Raji (cell line): ENCODE measurements around the gene PATJ.

Experiments
- POLR2A ChIP-seq: IDR thresholded peaks from 2 replicates; pipeline ENCODE4 v1.6.1; 2011; ENCODE audit warnings: low read depth, low read length, control low read depth; ENCODE audit not compliant: insufficient read depth

The PATJ gene

DNA sequence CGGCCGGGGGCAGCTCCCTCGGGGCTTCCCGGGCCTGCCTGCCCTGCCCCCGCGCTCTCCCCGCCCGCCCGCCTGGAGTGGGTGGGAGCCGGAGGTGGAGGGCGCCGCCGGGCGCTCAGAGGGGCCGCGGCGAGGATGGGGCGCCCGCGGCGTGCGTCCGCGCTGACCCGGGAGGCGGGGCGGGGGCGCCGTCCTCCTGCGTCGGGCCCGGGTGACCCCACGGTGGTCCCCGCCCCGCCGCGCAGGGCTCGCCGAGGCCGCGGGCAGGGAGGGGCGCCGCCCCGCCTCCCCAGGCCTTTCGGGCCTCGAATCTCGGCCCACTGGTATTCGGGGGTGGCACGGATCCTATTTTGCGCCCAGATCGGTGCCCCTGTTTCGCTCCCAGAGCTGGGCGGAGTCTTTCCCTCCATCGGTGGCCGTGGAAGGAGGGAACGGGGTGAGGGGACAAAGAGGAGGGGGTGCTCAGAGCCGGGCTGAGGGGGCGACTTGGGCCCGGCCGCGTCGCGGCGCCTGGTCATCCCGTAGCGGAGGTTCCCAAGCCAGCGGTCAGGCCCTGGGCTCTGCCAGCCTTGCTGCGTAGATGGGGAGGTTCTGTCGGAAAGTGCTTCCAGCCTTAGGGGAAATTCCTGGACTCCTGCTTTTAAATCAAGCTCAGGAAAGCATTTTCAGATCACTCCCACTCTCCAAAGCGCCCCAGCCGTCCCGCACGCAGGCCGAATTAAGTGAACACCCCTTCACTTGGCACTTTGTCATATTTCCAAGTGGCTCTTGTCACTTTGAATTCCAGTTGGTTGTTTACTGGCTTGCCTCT, 545 bp downstream of the PATJ start:
- no peak for TF ChIP-seq POLR2A

- no peak for TF ChIP-seq POLR2A
Observed at GRCh38 chr1:61743431-61743705, 1.1 kb downstream of the PATJ start.

DNA sequence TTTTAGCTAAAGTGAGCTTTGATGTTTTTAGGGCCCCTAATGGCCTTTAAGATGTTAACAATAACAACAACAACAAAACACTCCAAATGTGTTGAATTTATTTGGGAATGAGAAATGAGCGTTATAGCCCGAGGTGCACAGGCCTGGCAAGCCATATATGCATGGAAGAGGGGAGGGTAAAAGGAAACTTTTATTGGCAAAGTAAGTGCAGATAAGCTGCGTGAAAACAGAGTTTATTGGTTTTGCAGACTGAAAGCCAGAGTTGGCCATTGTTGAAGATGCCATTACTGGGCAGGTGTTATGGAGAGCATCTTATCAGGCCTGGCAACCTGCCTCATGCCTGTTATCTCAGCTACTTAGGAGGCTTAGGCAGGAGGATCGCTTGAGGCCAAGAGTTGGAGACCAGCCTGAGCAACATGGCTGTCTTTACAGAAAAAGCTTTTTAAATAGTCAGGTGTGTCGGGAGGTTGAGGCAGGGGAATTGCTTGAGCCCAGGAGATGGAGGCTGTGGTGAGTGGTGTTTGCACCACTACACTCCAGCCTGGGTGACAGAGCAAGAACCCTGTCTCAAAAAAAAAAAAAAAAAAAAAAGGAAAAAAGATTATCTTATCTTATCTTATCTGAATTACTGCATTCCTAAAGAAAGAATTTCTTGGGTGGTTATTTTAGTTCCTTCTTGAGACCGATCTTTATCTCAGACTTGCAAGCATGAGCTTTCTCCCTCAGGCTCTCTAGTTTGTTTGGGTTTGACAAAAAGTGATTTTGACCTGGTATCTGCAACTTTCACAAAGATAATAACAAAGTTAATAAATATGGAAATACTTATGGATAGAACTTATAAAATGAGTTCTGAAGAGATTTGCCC, 1.7 kb downstream of the PATJ start:
- no peak for TF ChIP-seq POLR2A

DNA sequence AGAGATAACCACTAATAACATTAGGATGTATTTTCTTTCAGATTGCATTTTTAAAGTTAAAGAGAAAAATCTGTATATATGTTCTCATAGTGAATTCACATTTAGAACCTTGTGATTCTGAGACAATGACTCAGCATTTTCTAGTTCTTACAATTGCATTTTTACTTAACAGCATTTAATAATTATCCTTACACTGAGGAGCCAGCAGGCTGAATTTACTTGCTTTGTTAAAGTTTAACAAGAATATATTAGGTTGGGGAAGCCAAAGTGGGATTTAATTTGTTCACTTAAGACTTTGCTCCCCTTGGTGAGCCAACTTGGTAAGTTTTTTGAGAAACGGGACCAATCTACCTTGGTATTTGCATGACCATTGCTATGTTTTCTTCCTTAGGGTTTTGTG, 4.5 kb downstream of the PATJ start:
- no peak for TF ChIP-seq POLR2A

GRCh38 chr1:61748566-61748965, 6.3 kb downstream of the PATJ start:
- TF ChIP-seq POLR2A = no peak

DNA sequence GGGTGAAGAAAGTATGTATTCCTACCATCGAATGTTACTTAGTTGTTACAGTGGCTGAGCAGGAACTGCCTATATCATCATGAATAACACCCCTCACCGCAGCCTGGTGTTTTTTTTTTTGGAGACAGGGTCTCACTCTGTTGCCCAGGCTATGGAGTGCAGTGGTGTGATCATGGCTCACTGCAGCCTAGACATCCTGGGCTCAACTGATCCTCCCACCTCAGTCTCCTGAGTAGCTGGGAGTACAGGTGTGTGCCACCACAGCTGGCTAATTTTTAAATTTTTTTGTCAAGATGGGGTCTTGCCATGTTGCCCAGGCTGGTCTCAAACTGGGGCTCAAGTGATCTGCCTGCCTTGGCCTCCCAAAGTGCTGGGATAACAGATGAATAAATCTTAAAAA, 7.3 kb downstream of the PATJ start:
- TF ChIP-seq POLR2A = no peak

DNA sequence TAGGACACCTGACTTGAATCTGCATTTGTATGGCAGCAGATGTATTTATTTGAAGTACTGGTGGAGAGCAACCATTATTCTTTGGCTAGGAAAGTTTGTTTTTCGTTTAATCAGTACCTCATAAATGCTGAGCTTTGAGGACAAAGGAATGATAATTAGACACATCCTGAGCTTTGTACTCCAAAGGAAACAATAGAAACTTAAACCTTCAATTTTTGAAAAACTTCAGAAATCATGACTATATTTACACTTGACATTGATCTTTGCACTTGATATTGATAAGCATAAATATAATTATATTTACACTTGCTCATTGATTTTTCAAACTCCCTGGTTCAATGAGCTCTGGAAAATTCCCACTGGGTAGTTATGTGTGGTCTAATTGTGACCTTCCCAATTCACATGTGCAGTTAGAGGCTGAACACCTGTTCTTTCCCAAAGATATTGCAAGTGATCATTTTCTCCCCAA, 10.7 kb downstream of the PATJ start:
- no peak for TF ChIP-seq POLR2A

GRCh38 chr1:61753998-61754508, 11.8 kb downstream of the PATJ start:
- TF ChIP-seq POLR2A = no peak

GRCh38 chr1:61754545-61754944, 12.3 kb downstream of the PATJ start:
- TF ChIP-seq POLR2A = no peak

- no peak for TF ChIP-seq POLR2A
Observed at GRCh38 chr1:61756773-61757172, 14.5 kb downstream of the PATJ start.

- TF ChIP-seq POLR2A = no peak
Observed at GRCh38 chr1:61757950-61758349, 15.7 kb downstream of the PATJ start.

GRCh38 chr1:61770131-61770530, 27.9 kb downstream of the PATJ start:
- TF ChIP-seq POLR2A = no peak

DNA sequence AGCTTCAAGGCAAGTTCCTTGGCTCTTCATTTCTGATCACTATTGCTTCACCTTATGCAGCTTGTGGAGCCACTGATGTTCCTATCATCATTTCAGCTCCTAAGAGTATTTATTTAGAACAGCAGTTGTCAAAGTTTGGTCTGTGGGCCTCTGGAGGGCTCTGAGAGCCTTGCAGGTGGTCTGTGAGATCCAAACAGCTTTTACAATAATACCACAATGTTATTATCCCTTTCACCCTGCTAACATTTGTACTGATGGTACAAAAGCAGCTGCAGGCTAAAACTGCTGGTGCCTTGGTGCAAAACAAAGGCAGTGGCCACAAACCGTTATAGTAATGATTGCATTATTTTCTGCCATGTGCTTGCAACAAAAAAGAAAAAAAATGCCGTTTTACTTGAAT, 33.8 kb downstream of the PATJ start:
- TF ChIP-seq POLR2A = no peak

DNA sequence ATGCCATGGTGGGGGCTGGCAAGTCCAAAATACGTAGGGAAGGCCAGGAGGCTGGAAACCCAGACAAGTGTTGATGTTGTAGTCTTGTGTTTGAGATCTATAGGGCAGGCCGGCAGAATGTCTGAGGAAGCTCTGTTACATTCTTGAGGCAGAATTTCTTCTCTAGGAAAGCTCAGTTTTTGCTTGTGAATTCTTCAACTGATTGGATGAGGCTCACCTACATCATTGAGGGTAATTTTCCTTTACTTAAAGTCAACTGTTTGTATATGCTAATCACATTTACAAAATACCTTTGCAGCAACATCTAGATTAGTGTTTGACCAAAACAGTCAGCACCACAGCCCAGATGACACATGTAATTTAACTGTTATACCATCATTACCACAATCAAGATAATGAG, 37.0 kb downstream of the PATJ start:
- no peak for TF ChIP-seq POLR2A

DNA sequence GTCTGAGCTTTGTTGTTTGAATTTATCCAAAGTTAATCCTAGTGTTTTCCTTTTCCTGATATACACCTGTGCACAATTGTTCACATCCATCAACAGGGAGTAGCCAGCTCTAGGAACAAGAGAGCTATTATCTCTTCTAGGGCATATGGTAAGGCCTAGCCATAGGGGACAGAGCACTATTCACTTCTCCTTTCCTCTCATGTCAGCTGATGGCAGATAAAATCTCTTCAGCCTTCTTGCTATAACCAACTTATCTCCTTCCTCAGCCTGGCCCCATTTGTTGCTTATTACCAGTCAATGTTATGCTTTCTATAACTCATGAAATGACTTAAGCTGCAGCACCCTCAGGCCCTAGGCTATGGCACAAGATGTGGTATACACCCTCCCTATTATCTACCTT, 38.9 kb downstream of the PATJ start:
- TF ChIP-seq POLR2A = no peak

- TF ChIP-seq POLR2A = no peak
Observed at GRCh38 chr1:61782771-61783170, 40.5 kb downstream of the PATJ start.

- TF ChIP-seq POLR2A = no peak
Observed at GRCh38 chr1:61784726-61785125, 42.4 kb downstream of the PATJ start.

DNA sequence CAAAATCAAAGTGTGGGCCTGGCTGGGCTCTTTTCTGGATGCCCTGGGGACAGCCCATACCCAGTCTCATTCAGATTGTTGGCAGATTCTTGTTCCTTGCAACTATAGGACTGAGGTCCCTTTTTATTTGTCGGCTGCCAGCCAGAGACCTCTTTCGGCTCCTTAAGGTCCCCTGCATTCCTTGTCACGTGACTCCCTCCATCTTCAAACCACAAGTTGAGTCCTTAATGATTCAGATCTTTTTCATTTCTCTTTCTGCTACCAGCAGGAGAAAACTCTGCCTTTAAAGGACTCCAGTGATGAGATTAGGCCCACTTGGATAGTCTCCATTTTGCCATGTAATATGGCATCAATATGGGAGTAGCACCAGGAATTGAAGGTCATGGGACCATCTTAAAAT, 48.6 kb downstream of the PATJ start:
- no peak for TF ChIP-seq POLR2A
